Hematopoietic multipotent progenitor cell treated with erythropoietin and hydrocortisone succinate and interleukin-3 and kit ligand, for 17 days (in vitro differentiated cells): ENCODE data around the gene LRIT1.

Experiments
- DNase-seq: peaks from one replicate; pipeline ENCODE4 v3.0.0-alpha.2; 2015; ENCODE audit warnings: low spot score

Gene LRIT1

GRCh38 chr10:84191106-84191505 lies 50.2 kb downstream of the LRIT1 start:
- no peak for DNase-seq

DNA sequence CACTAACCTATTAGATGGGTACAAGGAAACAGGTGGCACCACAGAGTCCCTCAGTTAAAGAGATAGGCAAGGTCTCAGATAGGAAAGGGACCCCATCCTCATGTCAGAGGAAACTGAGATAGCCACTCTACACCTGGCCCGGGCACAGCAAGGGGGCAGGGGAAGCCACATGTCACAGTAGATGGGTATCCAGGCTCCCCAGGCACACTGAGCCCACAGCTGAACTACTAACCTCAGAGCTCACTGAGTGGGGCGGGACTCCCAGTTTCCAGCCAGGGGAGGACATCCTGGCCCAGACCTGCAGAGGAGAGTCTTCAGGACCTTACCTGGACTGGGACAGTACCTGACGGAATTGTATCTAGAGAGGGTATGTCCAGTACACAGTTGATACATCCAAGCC lies 50.7 kb downstream of the LRIT1 start:
- no peak for DNase-seq

DNA sequence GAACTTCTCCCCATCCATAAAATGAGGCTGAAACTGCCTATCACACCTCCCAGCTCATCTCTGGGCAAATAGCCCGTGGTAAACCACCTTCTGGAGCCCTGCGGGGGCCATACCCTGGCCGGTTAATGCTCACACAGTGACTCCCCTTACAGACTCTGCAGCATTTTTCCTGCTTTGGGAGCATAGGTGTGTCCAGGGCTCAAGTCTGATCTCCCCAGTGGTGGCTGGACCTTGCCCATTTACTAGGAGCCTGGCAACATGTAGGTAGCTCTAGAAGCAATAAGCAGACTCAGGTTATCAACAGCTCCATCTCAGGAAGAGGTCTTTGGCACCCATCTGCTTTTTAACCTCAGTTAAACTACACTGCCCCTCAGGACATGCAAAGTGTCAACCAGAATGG lies 52.5 kb downstream of the LRIT1 start:
- DNase-seq, result no peak

- no peak for DNase-seq
These were observed 55.7 kb downstream of the LRIT1 start for GRCh38 chr10:84185526-84186175.

DNA sequence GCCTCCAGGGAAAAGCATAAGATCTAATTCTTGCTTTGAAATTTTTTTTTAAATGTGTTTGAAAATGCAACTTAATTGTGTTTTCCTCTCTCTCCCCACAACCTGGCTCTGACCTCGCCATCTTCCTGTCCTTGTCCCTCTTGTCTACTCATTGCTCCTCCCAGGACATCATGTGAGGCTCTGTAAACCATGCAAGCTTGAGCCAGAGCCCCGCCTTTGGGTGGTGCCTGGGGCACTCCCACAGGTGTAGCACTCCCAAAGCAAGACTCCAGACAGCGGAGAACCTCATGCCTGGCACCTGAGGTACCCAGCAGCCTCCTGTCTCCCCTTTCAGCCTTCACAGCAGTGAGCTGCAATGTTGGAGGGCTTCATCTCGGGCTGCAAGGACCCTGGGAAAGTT lies 56.8 kb downstream of the LRIT1 start:
- no peak for DNase-seq

GRCh38 chr10:84181631-84182030 lies 59.7 kb downstream of the LRIT1 start:
- DNase-seq, result no peak
